Activated T-helper 17 cell treated with anti-CD3 and anti-CD28 coated beads, Interleukin-2, amount 50 U/mL, for 72 hours (primary cell): ENCODE data around the gene USP30. TPM values are rescaled to one million over a fixed set of nuclear protein-coding genes. Genes with fewer than 3 reads are reported as not detected.

ENCODE experiments used
- ATAC-seq: fragments of 150-1000 bp; cut with Tn5 transposase; replicated peaks from 2 replicates; pipeline ENCODE4 v1.10.0; 2021; ENCODE audit warnings: mild to moderate bottlenecking, moderate library complexity
- H3K27ac Mint-ChIP-seq: one replicate; pipeline ENCODE4 v1.8.0; 2022; ENCODE audit warnings: mixed read lengths
- H3K27me3 Mint-ChIP-seq: one replicate; pipeline ENCODE4 v1.8.0; 2022; ENCODE audit warnings: mixed read lengths
- H3K36me3 Mint-ChIP-seq: one replicate; pipeline ENCODE4 v1.8.0; 2022; ENCODE audit warnings: low read depth, mild to moderate bottlenecking, mixed read lengths
- H3K4me1 Mint-ChIP-seq: one replicate; pipeline ENCODE4 v1.8.0; 2022; ENCODE audit warnings: mixed read lengths
- H3K4me3 Mint-ChIP-seq: one replicate; pipeline ENCODE4 v1.8.0; 2022; ENCODE audit warnings: mild to moderate bottlenecking, mixed read lengths
- H3K9me3 Mint-ChIP-seq: one replicate; pipeline ENCODE4 v1.8.0; 2022; ENCODE audit warnings: mixed read lengths
- total RNA-seq, 2 donors: library from RNA; stranded (reverse); gene quantifications; one replicate each; pipeline ENCODE4 v1.2.3, GENCODE V29; 2022

Gene USP30
- total RNA-seq, 2 donors from 2014 or later: 8.5 to 11.6 TPM

DNA sequence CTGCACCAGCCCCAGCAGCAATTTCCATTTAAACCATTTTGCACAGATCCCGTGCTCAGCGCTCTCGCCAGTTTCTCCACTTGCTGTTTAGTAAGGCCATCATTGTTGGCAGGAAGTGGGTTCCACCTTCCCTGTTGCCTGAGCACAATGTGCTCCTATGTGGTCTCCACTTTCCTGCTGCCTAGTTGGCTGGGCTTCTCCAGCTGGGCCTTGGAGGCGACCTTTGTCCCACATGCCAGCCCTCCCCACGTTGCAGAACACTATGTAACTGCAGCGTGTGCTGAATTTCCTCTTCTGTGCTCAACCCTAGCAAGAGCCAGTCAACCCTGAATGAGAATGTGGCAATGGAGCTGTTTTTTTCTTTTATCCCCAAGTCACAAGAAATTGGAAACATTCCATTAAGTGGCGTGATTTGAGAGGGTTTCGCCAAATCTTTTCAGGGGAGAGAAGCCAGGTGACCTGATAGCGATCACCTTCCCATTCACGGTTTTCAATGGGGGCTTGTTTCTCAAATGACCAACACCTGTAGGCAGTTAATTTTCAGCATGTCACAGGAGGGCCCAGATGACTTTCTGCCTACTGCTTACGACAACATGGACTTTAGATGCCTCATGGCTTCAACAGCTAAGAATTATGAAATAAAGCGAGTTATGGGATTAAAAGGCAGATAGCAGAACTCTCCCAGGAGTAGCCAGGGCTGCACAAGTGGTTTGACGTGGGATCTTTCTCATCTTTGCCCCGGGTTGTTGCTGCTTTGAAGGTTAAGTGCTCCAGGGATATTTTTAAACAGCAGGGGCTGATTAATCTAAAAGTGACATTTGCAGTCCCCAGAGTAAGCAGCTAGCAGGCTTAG is 63.6 kb downstream of the USP30 start, which contains the start of gene ACACB:
Gene ACACB, plus strand, starts transcription at position 830 of the 853 bp plus-strand sequence. CDS start 22,819 bp downstream, outside the sequence.
- no peak within 1 kb of the TSS for H3K27ac Mint-ChIP-seq
- ATAC-seq: no peak
- H3K9me3 Mint-ChIP-seq: no peaks in the 10 kb centered on the region
- H3K4me3 Mint-ChIP-seq: no peak within 1 kb of the TSS
- H3K27me3 Mint-ChIP-seq: no peaks in the 10 kb centered on the region
- peaks cover 15% of the 10 kb centered on the region for H3K4me1 Mint-ChIP-seq
- H3K36me3 Mint-ChIP-seq: peaks cover under 1% of the 10 kb centered on the region

GRCh38 chr12:109116611-109116949 is 64.2 kb downstream of the USP30 start:
- Mint-ChIP-seq H3K4me3 (no peak overlapping the region), H3K4me1 (peaks cover 15% of the 10 kb centered on the region), H3K27me3 (no peaks in the 10 kb centered on the region), H3K9me3 (no peaks in the 10 kb centered on the region), H3K27ac (no peak overlapping the region), H3K36me3 (no peaks in the 10 kb centered on the region)
- no peak for ATAC-seq

GRCh38 chr12:109120095-109120494 is 67.7 kb downstream of the USP30 start:
- no peak overlapping the region for H3K27ac Mint-ChIP-seq
- no peaks in the 10 kb centered on the region for H3K36me3 Mint-ChIP-seq
- ATAC-seq: no peak
- no peaks in the 10 kb centered on the region for H3K27me3 Mint-ChIP-seq
- no peak overlapping the region for H3K4me3 Mint-ChIP-seq
- no peaks in the 10 kb centered on the region for H3K9me3 Mint-ChIP-seq
- peaks cover 9% of the 10 kb centered on the region for H3K4me1 Mint-ChIP-seq

DNA sequence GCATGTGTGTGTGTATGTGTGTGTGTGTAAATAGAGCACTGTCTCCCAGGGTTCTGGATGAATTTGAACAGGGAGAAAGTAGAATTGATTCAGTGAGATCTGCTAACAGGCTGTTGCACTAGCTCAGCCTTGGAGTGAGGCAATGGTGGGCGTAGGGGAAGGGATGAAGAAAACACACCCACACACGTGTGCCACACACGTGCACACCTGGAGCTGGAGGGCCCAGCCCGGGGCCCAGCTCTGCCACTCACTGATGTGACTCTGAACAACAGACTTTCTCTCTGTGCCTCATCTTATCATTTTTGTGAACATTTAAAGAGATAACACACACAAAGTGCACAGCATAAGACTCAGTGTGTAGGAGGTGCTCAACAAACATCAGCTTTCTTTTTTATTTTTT is 68.2 kb downstream of the USP30 start:
- no peak for ATAC-seq
- H3K27me3 Mint-ChIP-seq: no peaks in the 10 kb centered on the region
- H3K4me1 Mint-ChIP-seq: peaks cover 4% of the 10 kb centered on the region
- H3K9me3 Mint-ChIP-seq: no peaks in the 10 kb centered on the region
- no peaks in the 10 kb centered on the region for H3K36me3 Mint-ChIP-seq
- H3K4me3 Mint-ChIP-seq: no peak overlapping the region
- no peak overlapping the region for H3K27ac Mint-ChIP-seq

- H3K36me3 Mint-ChIP-seq: no peaks in the 10 kb centered on the region
- no peaks in the 10 kb centered on the region for H3K27me3 Mint-ChIP-seq
- H3K27ac Mint-ChIP-seq: no peak overlapping the region
- no peaks in the 10 kb centered on the region for H3K9me3 Mint-ChIP-seq
- H3K4me3 Mint-ChIP-seq: no peak overlapping the region
- no peak for ATAC-seq
- H3K4me1 Mint-ChIP-seq: no peaks in the 10 kb centered on the region
These were observed 69.0 kb downstream of the USP30 start for GRCh38 chr12:109121346-109121880.

- Mint-ChIP-seq H3K9me3 (no peaks in the 10 kb centered on the region), H3K4me1 (no peaks in the 10 kb centered on the region), H3K36me3 (no peaks in the 10 kb centered on the region), H3K4me3 (no peak overlapping the region), H3K27me3 (no peaks in the 10 kb centered on the region), H3K27ac (no peak overlapping the region)
- no peak for ATAC-seq
These were observed 72.7 kb downstream of the USP30 start for GRCh38 chr12:109124878-109125648.

DNA sequence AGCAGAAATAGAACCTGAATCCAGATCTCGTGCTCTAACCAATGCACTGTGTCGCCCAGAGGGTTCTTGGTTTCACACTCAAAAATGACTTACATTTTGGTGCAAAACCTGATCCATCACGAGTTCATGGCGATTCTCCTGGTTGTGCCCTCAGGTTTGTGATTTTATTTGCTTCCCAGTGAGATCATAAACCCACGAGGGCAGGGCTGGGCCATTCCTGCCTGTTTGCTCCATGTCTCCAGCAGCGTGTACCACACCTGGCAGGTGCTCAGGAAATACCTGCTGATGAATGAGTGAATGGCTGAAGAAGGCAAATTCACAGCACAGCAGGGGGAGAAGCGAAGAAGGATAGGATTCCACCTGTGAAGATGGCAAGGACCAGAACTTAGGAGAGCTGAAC is 73.4 kb downstream of the USP30 start:
- Mint-ChIP-seq H3K4me1 (no peaks in the 10 kb centered on the region), H3K27me3 (no peaks in the 10 kb centered on the region), H3K9me3 (no peaks in the 10 kb centered on the region), H3K4me3 (no peak overlapping the region), H3K36me3 (no peaks in the 10 kb centered on the region), H3K27ac (no peak overlapping the region)
- no peak for ATAC-seq

DNA sequence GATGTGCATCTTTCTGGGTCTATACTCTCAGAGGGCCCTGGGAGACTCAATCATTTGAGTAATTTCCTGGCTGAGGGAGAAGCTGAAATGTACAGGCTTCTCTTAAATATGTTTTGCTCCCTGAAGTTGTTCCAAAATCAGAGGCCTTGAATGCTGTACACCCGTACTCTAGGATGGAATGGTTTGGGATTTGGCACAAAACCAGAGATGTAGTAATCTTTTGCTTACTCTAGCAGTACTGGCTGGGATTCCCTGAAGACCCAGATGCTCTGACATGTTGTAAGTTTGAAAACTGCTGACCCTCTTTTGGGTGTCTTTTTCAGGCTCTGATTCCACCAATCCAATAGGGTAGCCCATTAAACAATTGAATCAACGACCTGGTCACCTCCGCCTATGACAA is 74.4 kb downstream of the USP30 start:
- H3K4me1 Mint-ChIP-seq: no peaks in the 10 kb centered on the region
- H3K36me3 Mint-ChIP-seq: no peaks in the 10 kb centered on the region
- no peaks in the 10 kb centered on the region for H3K9me3 Mint-ChIP-seq
- no peaks in the 10 kb centered on the region for H3K27me3 Mint-ChIP-seq
- no peak for ATAC-seq
- H3K4me3 Mint-ChIP-seq: no peak overlapping the region
- H3K27ac Mint-ChIP-seq: no peak overlapping the region

- Mint-ChIP-seq H3K27ac (no peak overlapping the region), H3K4me1 (no peaks in the 10 kb centered on the region), H3K9me3 (no peaks in the 10 kb centered on the region), H3K27me3 (no peaks in the 10 kb centered on the region), H3K36me3 (no peaks in the 10 kb centered on the region), H3K4me3 (no peak overlapping the region)
- ATAC-seq: no peak
These were observed 75.3 kb downstream of the USP30 start for GRCh38 chr12:109127533-109128242.

- Mint-ChIP-seq H3K27me3 (no peaks in the 10 kb centered on the region), H3K9me3 (no peaks in the 10 kb centered on the region), H3K27ac (no peak overlapping the region), H3K36me3 (no peaks in the 10 kb centered on the region), H3K4me3 (no peak overlapping the region), H3K4me1 (no peaks in the 10 kb centered on the region)
- no peak for ATAC-seq
These were observed 78.1 kb downstream of the USP30 start for GRCh38 chr12:109130297-109131153.

- no peak overlapping the region for H3K27ac Mint-ChIP-seq
- no peaks in the 10 kb centered on the region for H3K4me1 Mint-ChIP-seq
These were observed 79.0 kb downstream of the USP30 start for GRCh38 chr12:109131154-109132050.

GRCh38 chr12:109134186-109134917 is 82.0 kb downstream of the USP30 start:
- no peak for ATAC-seq
- no peak overlapping the region for H3K4me3 Mint-ChIP-seq

More at GRCh38 chr12:109131154-109132050, 79.0 kb downstream of the USP30 start:
- H3K9me3 Mint-ChIP-seq: no peaks in the 10 kb centered on the region
- ATAC-seq: no peak
- H3K27me3 Mint-ChIP-seq: no peaks in the 10 kb centered on the region
- no peaks in the 10 kb centered on the region for H3K36me3 Mint-ChIP-seq
- no peak overlapping the region for H3K4me3 Mint-ChIP-seq

More at GRCh38 chr12:109134186-109134917, 82.0 kb downstream of the USP30 start:
- no peaks in the 10 kb centered on the region for H3K9me3 Mint-ChIP-seq
- no peaks in the 10 kb centered on the region for H3K36me3 Mint-ChIP-seq
- H3K4me1 Mint-ChIP-seq: no peaks in the 10 kb centered on the region
- no peak overlapping the region for H3K27ac Mint-ChIP-seq
- H3K27me3 Mint-ChIP-seq: no peaks in the 10 kb centered on the region
